ENCODE measurements around the gene SIRPB2.

The SIRPB2 gene

GRCh38 chr20:1469925-1470571, 21.2 kb downstream of the SIRPB2 start:
- DNase-seq = no peak

- no peak for DNase-seq
Measured at GRCh38 chr20:1469306-1469905, 21.8 kb downstream of the SIRPB2 start.

GRCh38 chr20:1468117-1468624, 23.0 kb downstream of the SIRPB2 start:
- no peak for DNase-seq

DNA sequence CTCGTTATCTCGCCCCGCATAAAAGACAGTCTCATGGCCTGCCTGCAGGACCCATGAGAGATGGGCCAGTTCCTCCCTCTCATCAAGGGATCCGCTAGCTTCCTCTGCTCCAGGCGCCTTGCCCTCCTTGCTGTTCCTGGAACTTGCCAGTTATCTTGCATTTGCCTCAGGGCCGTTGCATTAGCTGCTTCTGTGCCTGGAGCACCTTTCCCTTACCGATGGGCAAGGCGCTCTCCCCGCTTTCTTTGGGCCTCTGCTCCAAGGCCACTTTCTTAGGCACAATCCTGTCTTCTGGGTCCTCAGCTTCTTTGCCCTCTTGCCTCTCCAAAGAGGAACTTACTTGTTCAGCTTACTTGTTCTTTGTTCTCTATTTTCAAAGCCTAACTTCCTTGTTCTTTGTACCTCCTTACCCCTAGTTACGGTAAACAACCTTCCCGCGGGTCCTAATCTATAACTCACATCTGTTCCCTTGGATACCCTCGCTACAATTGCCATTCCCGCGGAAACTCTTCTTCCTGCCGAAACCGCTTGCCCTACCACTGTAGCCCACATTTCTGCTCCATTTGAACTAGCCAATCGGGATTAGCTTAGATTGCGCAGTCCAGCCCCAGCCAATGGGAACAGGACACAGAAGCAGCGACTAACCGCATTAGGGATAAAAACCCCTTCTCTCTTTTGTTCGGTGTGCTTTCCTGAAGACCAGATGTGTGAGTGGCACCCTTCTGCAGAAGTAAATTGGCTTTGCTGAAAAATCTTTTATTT, 23.7 kb downstream of the SIRPB2 start:
- DNase-seq = no peak

GRCh38 chr20:1467082-1467354, 24.2 kb downstream of the SIRPB2 start:
- DNase-seq = no peak

GRCh38 chr20:1466211-1467081, 24.8 kb downstream of the SIRPB2 start, which contains the start of gene NSFL1C:
TSS of gene NSFL1C (minus strand) at chr20:1466849. CDS start at chr20:1466824, 25 bp downstream.
- peak; percentile 71 for DNase-seq

DNA sequence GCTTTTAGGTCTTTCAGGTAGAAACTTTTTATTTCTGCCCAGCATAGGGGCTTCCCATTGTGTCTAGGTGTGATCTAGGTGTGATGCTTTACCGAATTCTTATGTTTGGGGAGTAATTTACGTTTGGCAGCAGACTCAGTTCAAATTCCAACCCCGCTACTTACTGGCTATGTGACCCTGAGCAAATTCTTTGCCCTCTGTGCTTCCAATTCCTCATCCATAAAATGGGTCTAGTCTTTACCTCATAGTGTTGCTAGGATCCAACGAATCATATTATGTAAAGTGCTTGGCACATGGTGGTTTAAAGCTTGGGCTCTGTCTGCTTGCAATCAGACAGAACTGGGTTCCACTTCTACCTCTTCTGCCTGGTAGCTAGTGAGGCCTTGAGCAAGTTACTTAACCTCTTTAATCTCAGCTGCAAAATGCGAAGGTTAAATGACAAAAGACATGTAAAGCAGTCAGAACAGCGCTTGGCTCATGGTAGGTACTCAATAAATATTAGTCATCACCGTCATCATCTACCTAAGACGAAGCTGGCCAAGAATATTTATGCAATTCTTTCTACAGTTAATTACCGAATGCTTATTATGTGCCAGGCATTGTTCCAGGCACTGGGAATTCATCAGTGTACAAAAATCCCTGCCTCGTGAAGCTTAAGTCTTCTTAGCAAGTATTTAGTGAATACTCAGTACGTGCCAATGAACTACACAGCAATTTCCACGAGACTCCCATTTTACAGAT, 25.6 kb downstream of the SIRPB2 start:
- no peak for DNase-seq

GRCh38 chr20:1463971-1464570, 27.1 kb downstream of the SIRPB2 start:
- no peak for DNase-seq

DNA sequence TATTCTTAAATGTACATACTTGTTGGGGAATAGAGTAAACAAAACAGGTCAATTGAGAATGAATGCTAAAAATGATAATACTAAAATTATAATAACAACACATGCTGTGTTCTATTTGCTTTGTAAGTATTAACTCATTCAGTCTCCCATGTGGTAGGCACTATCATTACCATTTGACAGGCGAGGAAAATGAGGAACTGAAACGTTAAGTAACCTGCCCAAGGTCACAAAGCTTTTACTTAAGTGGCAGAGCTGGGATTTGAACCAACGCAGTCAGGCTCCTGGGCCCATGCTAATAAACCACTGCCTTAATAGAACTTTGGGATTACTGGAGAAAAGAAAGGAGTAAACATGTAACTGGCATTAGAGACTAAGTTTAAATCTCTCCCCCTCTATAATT, 28.4 kb downstream of the SIRPB2 start:
- no peak for DNase-seq

GRCh38 chr20:1462001-1462400, 29.2 kb downstream of the SIRPB2 start:
- no peak for DNase-seq

DNA sequence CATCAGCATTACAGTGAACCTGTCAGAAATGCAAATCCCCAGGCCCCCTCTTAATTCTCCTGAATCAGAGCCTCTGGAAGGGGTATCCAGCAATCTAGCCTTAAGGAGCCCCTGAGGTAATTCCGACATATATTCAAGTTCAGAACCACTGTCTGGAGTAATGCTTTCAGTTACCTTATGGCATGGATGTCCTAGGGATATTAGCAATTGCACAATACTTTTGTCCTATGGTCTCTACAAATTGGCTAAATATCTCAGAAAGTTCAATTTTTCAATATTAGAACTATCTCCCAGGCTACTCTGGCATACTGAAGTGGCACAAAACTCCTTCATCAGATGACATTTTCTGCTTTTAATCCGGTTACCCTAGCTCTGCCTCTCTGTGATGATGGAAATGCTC, 30.9 kb downstream of the SIRPB2 start:
- no peak for DNase-seq

DNA sequence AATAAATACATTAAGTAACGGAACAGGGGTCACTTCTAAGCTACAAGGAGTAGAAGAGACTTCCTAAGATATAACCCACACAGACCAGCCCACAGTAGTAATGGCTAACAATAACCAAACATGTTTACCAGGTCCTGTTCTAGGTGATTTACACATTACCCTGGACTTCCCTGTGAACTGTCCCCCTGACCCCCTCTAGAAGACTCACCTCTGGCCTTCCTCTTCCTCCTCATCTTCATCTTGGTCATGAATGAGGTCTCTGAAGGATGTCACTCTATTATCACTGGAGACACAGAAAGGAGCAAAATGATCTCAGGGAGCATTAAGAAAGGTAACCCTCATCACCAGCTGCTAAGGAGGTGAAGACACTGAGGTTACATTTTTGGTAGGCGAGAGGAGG, 33.2 kb downstream of the SIRPB2 start:
- no peak for DNase-seq

- DNase-seq = no peak
Measured at GRCh38 chr20:1456300-1456699, 34.9 kb downstream of the SIRPB2 start.

GRCh38 chr20:1450926-1451491, 40.2 kb downstream of the SIRPB2 start:
- no peak for DNase-seq

GRCh38 chr20:1449370-1449769, 41.9 kb downstream of the SIRPB2 start:
- DNase-seq = no peak

DNA sequence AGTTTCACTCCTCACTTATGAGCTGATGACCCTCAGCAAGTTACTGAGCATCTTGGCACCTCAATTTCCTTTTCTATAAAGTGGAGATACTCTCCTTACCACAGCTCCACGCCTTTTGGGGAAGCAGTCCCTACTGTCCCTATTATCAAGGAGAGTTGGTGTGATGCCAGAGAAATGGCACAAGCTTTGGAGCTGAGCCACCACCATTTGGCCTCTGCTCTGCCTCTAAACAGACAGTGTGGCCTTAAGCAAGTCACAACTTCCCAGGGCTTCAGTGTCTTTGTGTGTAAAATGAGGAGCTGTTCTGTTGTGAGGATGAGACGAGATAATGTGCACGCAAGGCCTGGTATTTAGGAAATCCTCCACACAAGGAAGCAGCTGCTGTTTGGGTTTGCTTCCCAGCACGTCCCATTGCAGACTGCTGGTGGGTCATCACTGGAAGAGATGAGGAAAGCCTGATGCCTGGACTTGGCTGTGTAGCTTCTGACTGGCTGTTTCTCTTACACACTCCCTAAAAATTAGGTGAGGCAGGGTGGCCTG, 43.1 kb downstream of the SIRPB2 start:
- DNase-seq = no peak

DNA sequence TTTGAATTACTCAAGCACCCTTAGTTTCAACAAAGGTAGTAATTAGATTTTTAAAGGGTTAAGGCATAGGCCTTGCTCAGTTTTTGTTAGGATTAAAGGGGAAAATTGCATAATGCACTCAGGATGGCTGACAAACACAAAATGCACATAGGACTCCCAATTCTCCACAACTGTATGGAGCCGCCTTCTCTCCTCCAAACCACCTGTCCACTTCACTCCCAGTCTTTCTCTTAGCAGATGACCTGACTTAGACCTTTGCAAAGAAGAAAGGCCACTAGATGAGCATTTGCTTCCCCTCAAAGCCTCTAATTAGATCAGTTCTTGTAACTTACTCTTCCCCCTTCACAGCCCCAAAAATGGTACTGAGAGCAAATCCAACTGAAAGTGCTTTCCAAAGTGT, 44.7 kb downstream of the SIRPB2 start:
- DNase-seq = no peak

GRCh38 chr20:1443085-1443484, 48.1 kb downstream of the SIRPB2 start:
- DNase-seq = no peak

- no peak for DNase-seq
Measured at GRCh38 chr20:1442304-1442703, 48.9 kb downstream of the SIRPB2 start.

- no peak for DNase-seq
Measured at GRCh38 chr20:1441133-1441532, 50.1 kb downstream of the SIRPB2 start.

DNA sequence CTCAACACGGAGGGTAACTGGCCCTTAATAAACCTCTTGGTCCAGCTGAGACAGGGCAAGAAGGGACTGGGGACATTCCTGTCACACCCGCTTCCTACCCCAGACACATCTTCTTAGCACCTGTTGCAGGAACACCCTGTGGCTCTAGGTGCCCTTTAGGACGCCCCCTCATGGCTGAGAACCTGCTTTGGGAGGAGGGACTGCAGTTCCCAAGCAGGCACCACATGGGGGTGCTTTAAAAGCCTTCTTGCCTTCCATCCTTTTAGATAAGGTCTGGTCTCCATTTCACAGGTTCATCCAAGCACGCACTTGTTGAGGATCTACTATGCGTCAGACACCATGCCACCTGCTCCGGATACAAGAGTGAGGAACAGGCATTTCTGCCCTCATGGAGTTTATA, 51.2 kb downstream of the SIRPB2 start:
- DNase-seq = no peak

Measured in NCI-H1417 treated with DMSO at 0.1 percent for 48 hours (cell line).